Measurements from ENCODE around the gene ADAM12.

DNA sequence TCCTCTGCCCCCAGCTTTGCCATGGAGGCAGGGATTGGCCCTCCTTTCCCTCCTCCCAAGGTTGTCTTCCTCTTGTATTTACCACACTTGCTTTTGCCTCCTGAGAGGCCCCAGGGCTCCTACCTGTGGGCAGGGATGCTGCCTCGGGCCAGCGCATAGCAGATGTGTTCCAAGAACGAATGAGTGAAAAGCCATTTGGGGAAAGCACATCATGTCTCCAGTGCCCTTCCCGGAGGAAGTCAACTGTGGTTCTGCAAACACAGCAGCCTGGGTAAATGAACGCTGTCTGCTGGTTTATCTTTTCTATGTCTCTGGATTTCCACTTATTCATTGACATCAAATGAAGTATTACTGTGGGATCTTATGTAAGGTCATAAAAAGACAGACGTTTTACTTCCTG, 330.2 kb downstream of the ADAM12 start:
- TF ChIP-seq, protein P1, sequence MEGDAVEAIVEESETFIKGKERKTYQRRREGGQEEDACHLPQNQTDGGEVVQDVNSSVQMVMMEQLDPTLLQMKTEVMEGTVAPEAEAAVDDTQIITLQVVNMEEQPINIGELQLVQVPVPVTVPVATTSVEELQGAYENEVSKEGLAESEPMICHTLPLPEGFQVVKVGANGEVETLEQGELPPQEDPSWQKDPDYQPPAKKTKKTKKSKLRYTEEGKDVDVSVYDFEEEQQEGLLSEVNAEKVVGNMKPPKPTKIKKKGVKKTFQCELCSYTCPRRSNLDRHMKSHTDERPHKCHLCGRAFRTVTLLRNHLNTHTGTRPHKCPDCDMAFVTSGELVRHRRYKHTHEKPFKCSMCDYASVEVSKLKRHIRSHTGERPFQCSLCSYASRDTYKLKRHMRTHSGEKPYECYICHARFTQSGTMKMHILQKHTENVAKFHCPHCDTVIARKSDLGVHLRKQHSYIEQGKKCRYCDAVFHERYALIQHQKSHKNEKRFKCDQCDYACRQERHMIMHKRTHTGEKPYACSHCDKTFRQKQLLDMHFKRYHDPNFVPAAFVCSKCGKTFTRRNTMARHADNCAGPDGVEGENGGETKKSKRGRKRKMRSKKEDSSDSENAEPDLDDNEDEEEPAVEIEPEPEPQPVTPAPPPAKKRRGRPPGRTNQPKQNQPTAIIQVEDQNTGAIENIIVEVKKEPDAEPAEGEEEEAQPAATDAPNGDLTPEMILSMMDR (IDR thresholded peaks at IDR 0.05): no peak
- no peak for TF ChIP-seq RAD21 (IDR thresholded peaks at IDR 0.05; ENCODE audit: low read length)
- TF ChIP-seq YY1 (IDR thresholded peaks at IDR 0.05; ENCODE audit: low read depth): no peak
- no peak for TF ChIP-seq POLR2AphosphoS5 (IDR thresholded peaks at IDR 0.05; ENCODE audit: low read depth, low read length)
- TF ChIP-seq TEAD4 (IDR thresholded peaks at IDR 0.05; ENCODE audit: borderline replicate concordance, insufficient read depth): no peak
- no peak for TF ChIP-seq EP300 (IDR thresholded peaks at IDR 0.05; ENCODE audit: borderline replicate concordance in 1 of 2, low read depth in 1 of 2, low read length in 1 of 2)
- no peak for TF ChIP-seq SMC3 (IDR thresholded peaks at IDR 0.05; ENCODE audit: low read depth, low read length)
- TF ChIP-seq MEF2A (IDR thresholded peaks at IDR 0.05; ENCODE audit: borderline replicate concordance, low read depth): no peak
- TF ChIP-seq RFX5 (IDR thresholded peaks at IDR 0.05; ENCODE audit: low read length): no peak
- TF ChIP-seq CHD2 (IDR thresholded peaks at IDR 0.05; ENCODE audit: low read length, partially characterized antibody): no peak
- TF ChIP-seq RCOR1 (IDR thresholded peaks at IDR 0.05; ENCODE audit: low read length): no peak
- TF ChIP-seq FOXJ3 (CRISPR knock-in tag; IDR thresholded peaks at IDR 0.05): no peak
- no peak for TF ChIP-seq PBX3 (IDR thresholded peaks at IDR 0.05)

Data from SK-N-SH (cell line).